GM18502 (cell line): ENCODE data around the gene SIRPG.

ENCODE experiments used
- ATAC-seq: cut with Tn5 transposase; IDR thresholded peaks from one replicate; pipeline ENCODE4 v1.9.1; 2021; ENCODE audit warnings: mild to moderate bottlenecking; ENCODE audit not compliant: unreplicated experiment, poor library complexity

Gene SIRPG

GRCh38 chr20:1637226-1637625, 20.4 kb downstream of the SIRPG start:
- no peak for ATAC-seq

DNA sequence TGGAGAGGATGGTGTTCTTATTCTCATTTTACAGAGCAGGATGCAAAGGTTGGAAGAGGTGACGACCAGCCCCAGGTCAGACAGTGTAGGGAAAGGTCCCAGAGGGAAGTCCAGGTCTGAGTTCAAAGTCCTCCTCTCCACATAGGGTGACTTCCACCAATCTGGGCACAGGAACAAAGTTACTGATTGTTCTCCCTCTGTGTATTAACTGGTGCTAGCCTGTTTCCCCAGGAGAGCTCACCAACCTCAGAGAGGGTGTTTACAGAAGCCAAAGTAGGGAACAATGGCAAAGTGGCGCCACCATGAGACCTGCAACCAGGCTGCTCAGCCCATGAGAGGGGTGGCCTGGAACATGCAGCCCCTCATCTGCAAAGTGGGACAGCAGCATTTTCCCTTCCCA, 21.0 kb downstream of the SIRPG start:
- ATAC-seq, result no peak

DNA sequence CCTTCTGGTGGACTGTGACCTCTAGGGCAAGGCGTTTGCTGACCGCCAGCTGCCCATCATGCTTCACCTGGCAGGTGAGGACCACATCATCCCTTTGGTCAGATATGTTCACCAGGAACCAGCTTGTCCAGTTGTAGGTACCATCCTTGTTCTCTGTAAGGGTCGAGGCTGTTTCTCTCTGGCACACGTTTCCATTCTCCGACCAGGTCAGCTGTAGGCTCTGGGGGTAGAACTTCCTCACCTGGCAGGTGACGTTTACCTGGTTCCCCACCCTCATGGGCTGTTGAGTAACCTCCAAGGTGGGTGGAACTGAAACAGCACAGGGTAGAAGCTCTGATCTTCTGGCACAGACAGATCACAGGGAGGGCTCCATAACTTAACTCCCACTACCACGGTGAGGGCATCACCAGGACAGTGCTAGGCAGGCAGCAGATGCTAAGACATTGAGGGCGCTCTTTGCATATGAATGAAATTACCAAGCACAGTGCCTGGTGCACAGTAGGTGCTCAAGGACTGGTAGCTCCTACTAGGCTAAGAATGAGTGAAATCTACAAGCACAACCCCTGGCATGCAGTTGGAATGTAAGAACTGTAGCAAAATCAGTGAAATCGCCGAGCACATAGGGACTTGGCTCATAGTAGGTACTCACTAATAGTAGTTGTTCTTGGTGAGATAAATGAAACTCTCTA, 22.1 kb downstream of the SIRPG start:
- no peak for ATAC-seq

- no peak for ATAC-seq
Measured at GRCh38 chr20:1633535-1633934, 24.0 kb downstream of the SIRPG start.

DNA sequence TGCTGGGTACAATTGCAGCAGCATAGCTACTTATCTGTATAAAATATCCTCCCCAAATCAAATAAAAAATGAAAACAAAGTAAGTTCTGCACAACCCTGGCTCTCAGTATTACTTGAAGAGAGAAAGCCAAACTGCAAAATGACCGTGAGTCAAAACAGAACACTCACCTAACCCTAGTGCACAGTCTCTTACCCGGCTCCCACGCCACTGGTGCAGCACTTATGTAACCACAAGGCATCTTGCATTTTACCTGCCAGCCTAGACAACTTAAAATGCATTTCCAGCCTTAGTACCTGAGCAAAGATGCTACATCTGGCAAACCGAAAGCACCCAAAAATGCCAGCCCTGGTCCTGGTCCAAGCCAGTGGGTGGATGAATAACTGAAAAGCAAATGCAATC, 25.4 kb downstream of the SIRPG start:
- no peak for ATAC-seq

DNA sequence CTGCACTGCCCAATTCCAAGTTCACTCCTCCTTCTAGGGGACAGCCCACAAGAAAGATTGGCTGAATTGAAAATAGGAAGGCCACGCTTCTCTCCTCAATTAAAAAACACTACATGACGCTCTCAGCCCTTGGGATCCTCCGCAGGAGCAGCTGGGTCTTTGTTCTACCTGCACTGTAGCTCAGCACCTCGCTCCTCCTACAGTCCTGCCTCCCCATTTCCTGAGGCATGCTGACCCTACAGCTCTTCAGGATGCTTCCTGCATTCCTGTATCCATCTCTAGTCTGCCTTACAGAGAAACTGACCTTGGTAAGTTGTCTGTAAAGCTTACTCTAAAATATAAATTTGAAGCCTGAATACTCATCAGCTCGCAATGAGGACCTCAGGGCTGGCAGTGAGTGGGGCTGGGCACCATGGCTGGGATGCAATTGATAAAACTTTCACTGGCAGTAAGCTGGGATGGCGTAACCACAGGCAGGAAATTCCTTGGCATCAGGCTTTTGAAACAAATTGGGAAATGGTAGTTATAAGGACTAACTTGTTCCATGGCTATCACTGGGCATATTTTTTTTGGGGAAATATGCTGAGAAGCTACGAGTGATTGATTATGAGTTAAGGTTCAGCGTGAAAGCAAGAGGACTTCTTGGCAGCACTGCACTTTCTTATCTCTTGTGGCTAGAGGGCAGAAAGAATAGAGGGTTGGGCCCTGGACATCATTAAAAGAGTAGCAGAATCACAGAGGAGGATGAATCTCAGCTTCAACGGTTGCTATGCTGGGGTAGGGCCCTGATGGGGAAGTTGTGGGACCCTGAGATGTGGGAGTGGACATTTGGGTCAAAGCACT, 26.0 kb downstream of the SIRPG start:
- ATAC-seq, result no peak

GRCh38 chr20:1630186-1630585, 27.4 kb downstream of the SIRPG start:
- no peak for ATAC-seq

GRCh38 chr20:1629321-1629720, 28.3 kb downstream of the SIRPG start:
- ATAC-seq, result no peak

- no peak for ATAC-seq
Measured at GRCh38 chr20:1628621-1629020, 29.0 kb downstream of the SIRPG start.

DNA sequence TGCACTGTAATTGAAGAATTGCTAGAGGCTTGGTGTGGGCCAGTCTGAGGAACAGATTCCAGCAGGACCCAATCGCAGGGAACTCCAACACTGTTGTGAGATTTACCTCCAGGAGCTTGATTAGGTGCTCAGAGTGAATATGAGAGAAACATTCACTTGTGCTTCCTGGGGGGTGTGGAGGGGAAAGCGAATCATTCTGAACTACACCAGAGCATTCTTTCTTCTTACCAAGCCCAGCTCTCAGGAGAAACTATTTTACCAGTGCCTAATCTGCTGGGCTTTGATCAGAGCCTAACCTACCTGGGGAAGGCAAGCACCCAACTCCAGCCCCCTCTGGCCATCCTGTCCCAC, 30.4 kb downstream of the SIRPG start:
- ATAC-seq, result no peak

DNA sequence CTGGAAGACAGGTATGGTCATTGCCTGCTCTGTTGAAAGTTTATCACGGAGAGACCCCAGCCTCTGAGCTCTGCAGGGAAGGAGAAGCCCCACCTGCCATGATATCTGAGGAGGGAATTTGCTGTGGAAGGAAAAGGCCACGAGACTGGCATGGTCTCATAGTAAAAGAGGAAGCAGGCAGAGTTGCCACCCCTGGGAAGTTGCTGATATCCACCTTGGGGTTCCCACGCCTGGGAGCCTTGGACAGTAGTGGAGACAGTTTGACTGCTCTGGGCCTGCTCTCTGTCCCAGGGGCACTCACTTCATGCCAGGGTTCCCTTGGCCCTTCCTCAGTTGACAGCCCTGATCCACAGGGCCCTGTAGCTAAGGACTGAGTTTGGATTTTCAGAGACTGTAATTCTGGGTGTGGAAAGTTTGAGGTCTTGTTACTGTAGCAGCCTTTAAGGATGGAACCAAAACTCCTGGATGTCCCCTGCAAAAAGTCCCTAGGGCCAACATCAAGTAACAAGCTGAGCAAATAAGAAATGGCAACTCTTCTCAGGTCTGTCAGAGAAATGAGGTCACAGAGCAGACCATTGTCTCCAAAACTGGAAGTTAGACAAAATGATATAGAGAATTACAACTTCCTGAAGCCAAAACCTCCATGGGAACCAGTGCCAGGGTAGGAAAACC, 30.9 kb downstream of the SIRPG start:
- ATAC-seq, result no peak

DNA sequence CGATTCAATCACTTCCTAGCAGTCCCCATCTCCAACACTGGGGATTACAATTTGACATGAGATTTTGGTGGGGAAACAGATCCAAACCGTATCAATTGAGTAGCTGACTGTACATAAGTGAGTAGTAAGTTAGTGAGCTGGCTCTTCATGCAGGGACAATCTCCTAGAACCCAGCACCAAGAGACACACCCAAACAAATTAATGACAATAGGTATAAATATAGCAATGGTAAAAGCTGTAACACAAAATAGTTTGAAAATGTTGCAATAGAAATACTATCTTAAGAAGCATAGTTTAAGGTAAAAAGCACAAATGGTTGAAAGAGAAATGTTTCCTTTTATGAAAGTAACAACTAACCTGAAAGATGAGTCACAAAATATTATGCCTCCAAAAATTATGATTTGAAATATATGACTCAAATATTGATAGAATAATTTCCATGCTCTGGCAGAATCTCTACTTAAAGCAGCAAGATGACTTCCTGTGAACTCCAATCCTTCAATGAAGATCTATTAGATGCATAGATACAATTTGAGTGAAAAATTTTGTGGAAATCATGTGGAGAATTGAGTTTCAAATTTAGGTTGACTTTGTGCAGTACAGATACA, 32.4 kb downstream of the SIRPG start:
- no peak for ATAC-seq

DNA sequence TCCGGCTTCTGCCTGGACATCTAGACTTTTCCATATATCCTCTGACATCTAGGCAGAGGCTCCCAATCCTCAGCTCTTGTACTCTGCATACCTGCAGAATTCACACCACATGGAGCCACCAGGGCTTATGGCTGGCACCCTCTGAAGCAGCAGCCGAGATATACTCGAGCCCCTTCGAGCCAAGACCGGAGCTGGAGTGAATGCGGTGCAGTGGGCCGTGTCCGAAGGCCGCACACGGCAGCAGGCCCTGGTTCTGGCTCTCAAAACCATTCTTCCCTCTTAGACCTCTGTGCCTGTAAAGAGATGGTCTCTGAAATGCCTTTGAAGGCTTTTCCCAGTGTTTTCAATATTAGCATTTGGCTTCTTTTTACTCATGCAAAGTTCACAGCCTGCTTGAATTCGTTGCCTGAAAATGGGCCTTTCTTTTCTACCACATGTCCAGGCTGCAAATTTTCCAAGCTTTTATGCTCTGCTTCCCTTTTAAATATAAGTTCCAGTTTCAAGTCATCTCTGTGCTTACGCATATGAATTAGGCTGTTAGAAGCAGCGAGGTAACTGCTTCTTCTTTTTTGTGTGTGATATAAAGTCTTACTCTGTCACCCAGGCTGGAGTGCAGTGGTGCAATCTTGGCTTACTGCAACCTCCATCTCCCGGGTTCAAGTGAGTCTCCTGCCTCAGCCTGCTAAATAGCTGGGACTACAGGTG, 33.9 kb downstream of the SIRPG start:
- ATAC-seq, result no peak

DNA sequence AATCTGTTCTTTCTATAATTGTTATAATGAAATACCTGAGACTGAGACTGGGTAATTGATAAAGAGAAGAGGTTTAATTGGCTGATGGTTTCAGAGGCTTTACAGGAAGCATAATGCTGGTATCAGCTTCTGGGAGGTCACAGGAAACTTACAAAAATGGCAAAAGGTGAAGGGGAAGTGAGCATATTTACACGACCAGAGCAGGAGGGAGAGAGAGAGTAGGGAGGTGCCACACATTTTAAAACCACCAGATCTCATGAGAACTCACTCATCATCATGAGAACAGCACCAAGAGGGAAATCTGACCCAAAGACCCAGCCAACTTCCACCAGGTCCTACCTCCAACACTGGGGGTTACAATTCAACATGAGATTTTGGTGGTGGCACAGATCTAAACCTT, 35.1 kb downstream of the SIRPG start:
- no peak for ATAC-seq

DNA sequence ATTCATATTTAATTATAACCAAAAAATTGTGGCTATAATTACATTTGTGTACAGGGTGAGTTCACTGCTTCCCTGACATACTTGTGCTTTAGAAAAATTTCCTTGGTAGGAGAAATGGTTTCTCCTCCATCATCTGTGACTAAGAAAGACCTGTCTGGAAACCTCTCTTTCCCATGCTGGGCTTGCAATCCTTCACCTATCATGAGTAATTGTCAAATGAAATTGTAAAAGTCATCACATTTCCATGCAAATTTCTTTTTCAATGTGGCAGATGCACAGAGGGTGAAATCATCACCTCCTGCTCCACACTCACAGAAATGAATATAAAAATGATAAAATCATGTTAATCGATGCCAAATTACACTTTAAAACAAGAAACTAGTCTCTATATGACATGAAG, 36.3 kb downstream of the SIRPG start:
- no peak for ATAC-seq

DNA sequence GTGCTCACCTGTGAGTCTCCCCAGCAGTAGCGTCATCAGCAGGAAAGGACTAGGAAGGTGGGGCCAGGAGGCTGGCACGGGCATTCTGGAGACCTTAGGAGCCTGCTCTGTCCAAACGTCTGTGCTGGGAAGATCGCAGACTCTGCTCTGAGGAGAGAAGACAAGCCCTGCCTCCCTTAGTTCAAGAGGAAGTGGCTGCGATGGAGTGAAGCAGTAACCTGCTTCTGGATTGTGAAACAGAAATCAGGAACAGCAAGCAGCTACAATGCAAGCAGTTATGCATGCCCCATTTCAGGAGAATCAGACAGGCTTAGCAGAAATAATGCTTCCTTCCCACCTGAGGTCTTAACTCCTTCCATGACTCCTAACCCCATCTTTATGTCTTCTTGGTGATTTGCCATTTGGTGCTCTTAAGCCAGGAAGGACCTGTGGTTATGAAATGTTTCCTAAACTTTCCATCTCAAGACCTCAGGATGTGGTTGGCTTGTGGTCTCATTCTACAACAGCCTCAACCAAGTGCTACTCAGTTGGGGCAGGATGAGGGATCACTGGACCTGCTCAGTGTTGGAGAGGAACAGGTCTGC, 37.6 kb downstream of the SIRPG start, which contains the start of gene SIRPB1:
TSS of gene SIRPB1 (minus strand) at position 149 of the 584 bp plus-strand sequence. CDS start at position 84, 65 bp downstream.
- no peak for ATAC-seq

GRCh38 chr20:1618954-1619540, 38.5 kb downstream of the SIRPG start:
- no peak for ATAC-seq

- no peak for ATAC-seq
Measured at GRCh38 chr20:1618479-1618878, 39.1 kb downstream of the SIRPG start.

DNA sequence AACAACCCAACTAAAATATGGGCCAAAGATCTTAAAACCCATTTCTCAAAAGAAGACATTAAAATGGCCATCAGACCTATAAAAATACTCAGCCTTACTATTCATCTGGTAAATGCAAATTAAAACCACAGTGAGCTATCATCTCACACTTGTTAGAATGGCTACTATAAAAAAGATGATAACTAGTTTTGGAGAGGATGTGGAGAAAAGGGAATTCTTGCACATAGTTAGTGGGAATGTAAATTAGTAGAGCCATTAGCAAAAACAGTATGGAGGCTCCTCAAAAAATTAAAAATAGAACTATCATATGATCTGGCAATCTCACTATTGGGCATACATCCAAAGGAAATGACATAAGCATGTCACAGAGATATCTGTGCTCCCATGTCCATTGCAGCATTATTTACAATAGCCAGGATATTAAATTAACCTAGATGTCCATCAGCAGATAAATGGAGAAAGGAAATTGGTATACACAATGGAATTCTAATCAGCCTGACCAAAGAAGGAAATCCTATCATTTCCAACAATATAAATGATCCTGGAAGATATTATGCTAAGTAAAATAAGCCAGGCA, 40.6 kb downstream of the SIRPG start:
- ATAC-seq, result no peak
